Liver (tissue), 3 donors: ENCODE results near the gene CEBPG.

ENCODE experiments used
- EGR1 ChIP-seq, 2 donors: IDR thresholded peaks; 2 replicates each; pipeline ENCODE4 v1.6.1; 2016 to 2018; ENCODE audit warnings: antibody characterized with exemption in 2 of 2, low read depth in 2 of 2
- FOXA1 ChIP-seq: IDR thresholded peaks from 2 replicates; pipeline ENCODE4 v1.6.1; 2016; ENCODE audit warnings: antibody characterized with exemption
- HNF4A ChIP-seq, 2 donors: conservative IDR thresholded peaks; 2 replicates each; pipeline ENCODE4 v1.6.1; 2016; ENCODE audit warnings: antibody characterized with exemption in 2 of 2, mild to moderate bottlenecking in 2 of 2
- NR2F2 ChIP-seq: IDR thresholded peaks from 2 replicates; pipeline ENCODE4 v1.6.1; 2016; ENCODE audit warnings: antibody characterized with exemption
- RAD21 ChIP-seq, 2 donors: IDR thresholded peaks; 2 replicates each; pipeline ENCODE4 v1.6.1; 2016; ENCODE audit warnings: antibody characterized with exemption in 2 of 2, mild to moderate bottlenecking in 2 of 2
- RXRA ChIP-seq, 2 donors: IDR thresholded peaks; 2 replicates each; pipeline ENCODE4 v1.6.1; 2017 to 2018; ENCODE audit warnings: antibody characterized with exemption in 2 of 2, mild to moderate bottlenecking in 1 of 2
- SP1 ChIP-seq: IDR thresholded peaks from 2 replicates; pipeline ENCODE4 v1.6.1; 2018; ENCODE audit warnings: antibody characterized with exemption, mild to moderate bottlenecking
- TAF1 ChIP-seq: conservative IDR thresholded peaks from 2 replicates; pipeline ENCODE4 v1.6.1; 2016; ENCODE audit warnings: antibody characterized with exemption, mild to moderate bottlenecking
- YY1 ChIP-seq: IDR thresholded peaks from 2 replicates; pipeline ENCODE4 v1.6.1; 2016; ENCODE audit warnings: antibody characterized with exemption, mild to moderate bottlenecking
- TF ChIP-seq, protein P1 (sequence below): fragments of 150-350 bp; IDR thresholded peaks from 2 replicates; pipeline ENCODE4 v1.5.1; 2017; ENCODE audit warnings: improper control_type of control experiment, low read depth, low read length; ENCODE audit not compliant: missing input control
- TF ChIP-seq, protein P2 (sequence below): IDR thresholded peaks from 2 replicates; pipeline ENCODE4 v1.6.1; 2016; ENCODE audit warnings: antibody characterized with exemption
- TF ChIP-seq, protein P3 (sequence below): IDR thresholded peaks from 2 replicates; pipeline ENCODE4 v1.6.1; 2016; ENCODE audit warnings: antibody characterized with exemption, mild to moderate bottlenecking
- TF ChIP-seq, protein P4 (sequence below): IDR thresholded peaks from 2 replicates; pipeline ENCODE4 v1.6.1; 2016; ENCODE audit warnings: antibody characterized with exemption
- donor health status: healthy.
- donor health status: healthy.

DNA sequence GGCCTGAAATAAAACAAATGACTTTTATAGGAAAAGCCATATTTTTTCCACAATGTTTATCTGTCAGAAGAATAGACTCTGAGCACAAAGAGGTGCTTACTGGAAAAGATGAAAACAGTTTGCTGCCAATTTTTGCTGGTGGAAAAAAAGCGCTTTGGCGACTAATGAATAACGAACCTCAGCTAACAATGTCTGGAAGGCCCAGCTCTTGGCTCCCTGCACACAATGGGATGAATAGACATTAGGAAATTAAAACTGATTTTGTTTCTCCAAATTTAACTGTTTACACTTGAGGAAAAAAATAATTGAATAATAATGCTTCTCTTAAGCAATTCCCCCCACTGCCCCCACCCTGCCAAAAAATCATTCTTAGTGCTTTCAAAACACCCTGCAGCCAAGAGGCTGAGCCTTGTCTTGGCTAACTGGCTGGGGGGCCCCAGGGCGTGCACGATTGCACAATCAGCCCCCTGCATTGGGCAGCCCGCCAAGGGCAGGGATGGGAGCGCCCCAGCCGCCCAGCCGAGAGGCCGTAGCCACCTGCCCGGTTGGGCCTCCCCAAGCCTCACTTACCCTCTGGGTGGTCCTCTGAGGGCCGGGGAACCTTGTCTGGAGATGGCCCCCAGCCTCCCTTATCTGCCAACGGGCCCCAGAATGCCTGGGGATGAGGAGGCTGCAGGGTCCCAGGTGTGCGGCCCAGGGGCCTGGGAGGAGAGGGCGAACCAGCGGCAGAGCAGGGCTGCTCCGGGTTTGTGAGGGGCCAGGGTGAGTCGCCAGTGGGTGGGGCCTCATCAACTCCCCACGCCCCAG lies 16.8 kb downstream of the CEBPG start:
- TF ChIP-seq FOXA1 = no peak
- TF ChIP-seq, protein P1, sequence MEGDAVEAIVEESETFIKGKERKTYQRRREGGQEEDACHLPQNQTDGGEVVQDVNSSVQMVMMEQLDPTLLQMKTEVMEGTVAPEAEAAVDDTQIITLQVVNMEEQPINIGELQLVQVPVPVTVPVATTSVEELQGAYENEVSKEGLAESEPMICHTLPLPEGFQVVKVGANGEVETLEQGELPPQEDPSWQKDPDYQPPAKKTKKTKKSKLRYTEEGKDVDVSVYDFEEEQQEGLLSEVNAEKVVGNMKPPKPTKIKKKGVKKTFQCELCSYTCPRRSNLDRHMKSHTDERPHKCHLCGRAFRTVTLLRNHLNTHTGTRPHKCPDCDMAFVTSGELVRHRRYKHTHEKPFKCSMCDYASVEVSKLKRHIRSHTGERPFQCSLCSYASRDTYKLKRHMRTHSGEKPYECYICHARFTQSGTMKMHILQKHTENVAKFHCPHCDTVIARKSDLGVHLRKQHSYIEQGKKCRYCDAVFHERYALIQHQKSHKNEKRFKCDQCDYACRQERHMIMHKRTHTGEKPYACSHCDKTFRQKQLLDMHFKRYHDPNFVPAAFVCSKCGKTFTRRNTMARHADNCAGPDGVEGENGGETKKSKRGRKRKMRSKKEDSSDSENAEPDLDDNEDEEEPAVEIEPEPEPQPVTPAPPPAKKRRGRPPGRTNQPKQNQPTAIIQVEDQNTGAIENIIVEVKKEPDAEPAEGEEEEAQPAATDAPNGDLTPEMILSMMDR = no peak
- no peak for TF ChIP-seq EGR1 (IDR thresholded peaks at IDR 0.05; ENCODE audit: low read depth in 2 of 2)
- no peak for TF ChIP-seq RAD21 (IDR thresholded peaks at IDR 0.05)
- no peak for TF ChIP-seq RXRA (IDR thresholded peaks at IDR 0.05)
- no peak for TF ChIP-seq YY1
- no peak for TF ChIP-seq TAF1
- TF ChIP-seq, protein P2, sequence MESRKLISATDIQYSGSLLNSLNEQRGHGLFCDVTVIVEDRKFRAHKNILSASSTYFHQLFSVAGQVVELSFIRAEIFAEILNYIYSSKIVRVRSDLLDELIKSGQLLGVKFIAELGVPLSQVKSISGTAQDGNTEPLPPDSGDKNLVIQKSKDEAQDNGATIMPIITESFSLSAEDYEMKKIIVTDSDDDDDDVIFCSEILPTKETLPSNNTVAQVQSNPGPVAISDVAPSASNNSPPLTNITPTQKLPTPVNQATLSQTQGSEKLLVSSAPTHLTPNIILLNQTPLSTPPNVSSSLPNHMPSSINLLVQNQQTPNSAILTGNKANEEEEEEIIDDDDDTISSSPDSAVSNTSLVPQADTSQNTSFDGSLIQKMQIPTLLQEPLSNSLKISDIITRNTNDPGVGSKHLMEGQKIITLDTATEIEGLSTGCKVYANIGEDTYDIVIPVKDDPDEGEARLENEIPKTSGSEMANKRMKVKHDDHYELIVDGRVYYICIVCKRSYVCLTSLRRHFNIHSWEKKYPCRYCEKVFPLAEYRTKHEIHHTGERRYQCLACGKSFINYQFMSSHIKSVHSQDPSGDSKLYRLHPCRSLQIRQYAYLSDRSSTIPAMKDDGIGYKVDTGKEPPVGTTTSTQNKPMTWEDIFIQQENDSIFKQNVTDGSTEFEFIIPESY = no peak
- TF ChIP-seq, protein P3, sequence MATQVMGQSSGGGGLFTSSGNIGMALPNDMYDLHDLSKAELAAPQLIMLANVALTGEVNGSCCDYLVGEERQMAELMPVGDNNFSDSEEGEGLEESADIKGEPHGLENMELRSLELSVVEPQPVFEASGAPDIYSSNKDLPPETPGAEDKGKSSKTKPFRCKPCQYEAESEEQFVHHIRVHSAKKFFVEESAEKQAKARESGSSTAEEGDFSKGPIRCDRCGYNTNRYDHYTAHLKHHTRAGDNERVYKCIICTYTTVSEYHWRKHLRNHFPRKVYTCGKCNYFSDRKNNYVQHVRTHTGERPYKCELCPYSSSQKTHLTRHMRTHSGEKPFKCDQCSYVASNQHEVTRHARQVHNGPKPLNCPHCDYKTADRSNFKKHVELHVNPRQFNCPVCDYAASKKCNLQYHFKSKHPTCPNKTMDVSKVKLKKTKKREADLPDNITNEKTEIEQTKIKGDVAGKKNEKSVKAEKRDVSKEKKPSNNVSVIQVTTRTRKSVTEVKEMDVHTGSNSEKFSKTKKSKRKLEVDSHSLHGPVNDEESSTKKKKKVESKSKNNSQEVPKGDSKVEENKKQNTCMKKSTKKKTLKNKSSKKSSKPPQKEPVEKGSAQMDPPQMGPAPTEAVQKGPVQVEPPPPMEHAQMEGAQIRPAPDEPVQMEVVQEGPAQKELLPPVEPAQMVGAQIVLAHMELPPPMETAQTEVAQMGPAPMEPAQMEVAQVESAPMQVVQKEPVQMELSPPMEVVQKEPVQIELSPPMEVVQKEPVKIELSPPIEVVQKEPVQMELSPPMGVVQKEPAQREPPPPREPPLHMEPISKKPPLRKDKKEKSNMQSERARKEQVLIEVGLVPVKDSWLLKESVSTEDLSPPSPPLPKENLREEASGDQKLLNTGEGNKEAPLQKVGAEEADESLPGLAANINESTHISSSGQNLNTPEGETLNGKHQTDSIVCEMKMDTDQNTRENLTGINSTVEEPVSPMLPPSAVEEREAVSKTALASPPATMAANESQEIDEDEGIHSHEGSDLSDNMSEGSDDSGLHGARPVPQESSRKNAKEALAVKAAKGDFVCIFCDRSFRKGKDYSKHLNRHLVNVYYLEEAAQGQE = no peak
- TF ChIP-seq, protein P4, sequence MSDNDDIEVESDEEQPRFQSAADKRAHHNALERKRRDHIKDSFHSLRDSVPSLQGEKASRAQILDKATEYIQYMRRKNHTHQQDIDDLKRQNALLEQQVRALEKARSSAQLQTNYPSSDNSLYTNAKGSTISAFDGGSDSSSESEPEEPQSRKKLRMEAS = no peak
- no peak for TF ChIP-seq NR2F2
- TF ChIP-seq SP1 = no peak
- TF ChIP-seq HNF4A (conservative IDR thresholded peaks at IDR 0.05) = no peak
